MM.1S (cell line): ENCODE results near the gene SPRYD7.

Experiments used
- DNase-seq: peaks from one replicate; pipeline ENCODE4 v3.0.0-alpha.2; 2015
- H2AFZ ChIP-seq: fragments of 300-600 bp; sonication (generic); 2 replicates; pipeline ENCODE4 v1.6.0; 2016; ENCODE audit warnings: antibody characterized with exemption, low read length
- H3F3A ChIP-seq: fragments of 300-600 bp; sonication (generic); 2 replicates; pipeline ENCODE4 v1.6.1; 2016; ENCODE audit warnings: mild to moderate bottlenecking, antibody characterized with exemption, low read length, moderate library complexity, mixed read lengths; ENCODE audit not compliant: insufficient read depth
- H3K27ac ChIP-seq: fragments of 300-600 bp; sonication (generic); 2 replicates; pipeline ENCODE4 v1.5.1; 2016; ENCODE audit warnings: mild to moderate bottlenecking, low read length
- H3K27me3 ChIP-seq: fragments of 300-600 bp; sonication (generic); replicated peaks from 2 replicates; pipeline ENCODE4 v1.6.0; 2016; ENCODE audit warnings: low read length; ENCODE audit not compliant: insufficient read depth
- H3K36me3 ChIP-seq: fragments of 300-600 bp; sonication (generic); replicated peaks from 2 replicates; pipeline ENCODE4 v1.6.1; 2016; ENCODE audit warnings: mild to moderate bottlenecking, low read length, mixed read lengths; ENCODE audit not compliant: insufficient read depth
- H3K4me1 ChIP-seq: fragments of 300-600 bp; sonication (generic); 2 replicates; pipeline ENCODE4 v1.6.1; 2016; ENCODE audit warnings: low read length, mixed read lengths
- H3K4me2 ChIP-seq: fragments of 300-600 bp; sonication (generic); 2 replicates; pipeline ENCODE4 v1.6.0; 2016; ENCODE audit warnings: low read depth, low read length
- H3K4me3 ChIP-seq: fragments of 300-600 bp; sonication (generic); 2 replicates; pipeline ENCODE4 v1.5.1; 2016; ENCODE audit warnings: low read length, mixed read lengths
- H3K79me2 ChIP-seq: fragments of 300-600 bp; sonication (generic); 2 replicates; pipeline ENCODE4 v1.6.1; 2016; ENCODE audit warnings: mixed run types, low read length, mixed read lengths
- H3K9ac ChIP-seq: fragments of 300-600 bp; sonication (generic); 2 replicates; pipeline ENCODE4 v1.6.1; 2016; ENCODE audit warnings: low read length, mixed read lengths
- H3K9me2 ChIP-seq: fragments of 300-600 bp; sonication (generic); replicated peaks from 2 replicates; pipeline ENCODE4 v1.6.1; 2016; ENCODE audit warnings: mild to moderate bottlenecking, low read length, mixed read lengths; ENCODE audit not compliant: insufficient read depth
- H3K9me3 ChIP-seq: fragments of 300-600 bp; sonication (generic); replicated peaks from 2 replicates; pipeline ENCODE4 v1.6.1; 2016; ENCODE audit warnings: mild to moderate bottlenecking, low read length, mixed read lengths; ENCODE audit not compliant: insufficient read depth
- H4K20me1 ChIP-seq: fragments of 300-600 bp; sonication (generic); 2 replicates; pipeline ENCODE4 v1.6.1; 2016; ENCODE audit warnings: mild to moderate bottlenecking, low read length, moderate library complexity, mixed read lengths; ENCODE audit not compliant: insufficient read depth
- CTCF ChIP-seq: fragments of 300-600 bp; sonication (generic); IDR thresholded peaks from 2 replicates; pipeline ENCODE4 v1.5.1; 2016; ENCODE audit warnings: antibody characterized with exemption, low read length, mixed read lengths
- EZH2 ChIP-seq: fragments of 300-600 bp; sonication (generic); optimal IDR thresholded peaks from 2 replicates; pipeline ENCODE3; 2017; ENCODE audit warnings: low read depth, mild to moderate bottlenecking, antibody characterized with exemption, low read length, mixed read lengths
- EZH2phosphoT487 ChIP-seq: fragments of 300-600 bp; sonication (generic); IDR thresholded peaks from 2 replicates; pipeline ENCODE4 v1.6.1; 2018; ENCODE audit warnings: antibody characterized with exemption, low read length

SPRYD7 gene

GRCh38 chr13:49898792-49899191 lies 37.3 kb downstream of the SPRYD7 start:
- H3K4me3 ChIP-seq: no peak overlapping the region
- no peak overlapping the region for H3K4me2 ChIP-seq
- no peaks in the 10 kb centered on the region for H4K20me1 ChIP-seq
- H3K9me2 ChIP-seq: no peaks in the 10 kb centered on the region
- no peak overlapping the region for H3K27ac ChIP-seq
- H3K9me3 ChIP-seq: no peaks in the 10 kb centered on the region
- no peak for DNase-seq
- H3K79me2 ChIP-seq: no peaks in the 10 kb centered on the region
- H3K36me3 ChIP-seq: no peaks in the 10 kb centered on the region
- H3K27me3 ChIP-seq: no peaks in the 10 kb centered on the region
- no peak overlapping the region for H2AFZ ChIP-seq
- H3F3A ChIP-seq: no peaks in the 10 kb centered on the region
- TF ChIP-seq EZH2phosphoT487 (no peak), EZH2 (no peak), CTCF (no peak)
- no peak overlapping the region for H3K9ac ChIP-seq
- no peaks in the 10 kb centered on the region for H3K4me1 ChIP-seq

GRCh38 chr13:49897713-49898112 lies 38.4 kb downstream of the SPRYD7 start:
- Histone ChIP-seq H3K9ac (no peak overlapping the region), H3K9me3 (no peaks in the 10 kb centered on the region), H3K36me3 (no peaks in the 10 kb centered on the region), H3K4me3 (no peak overlapping the region), H3K4me1 (no peaks in the 10 kb centered on the region), H3K79me2 (no peaks in the 10 kb centered on the region), H3K9me2 (no peaks in the 10 kb centered on the region), H3K27me3 (no peaks in the 10 kb centered on the region), H2AFZ (no peak overlapping the region), H3K27ac (no peak overlapping the region), H3F3A (no peaks in the 10 kb centered on the region), H4K20me1 (no peaks in the 10 kb centered on the region), H3K4me2 (no peak overlapping the region)
- no peak for TF ChIP-seq EZH2phosphoT487
- DNase-seq: no peak

- no peaks in the 10 kb centered on the region for H4K20me1 ChIP-seq
- H3K36me3 ChIP-seq: no peaks in the 10 kb centered on the region
Observed at GRCh38 chr13:49895826-49896225, 40.3 kb downstream of the SPRYD7 start.

GRCh38 chr13:49893591-49893990 lies 42.5 kb downstream of the SPRYD7 start:
- no peaks in the 10 kb centered on the region for H3F3A ChIP-seq
- no peaks in the 10 kb centered on the region for H3K4me1 ChIP-seq
- no peaks in the 10 kb centered on the region for H3K79me2 ChIP-seq
- H3K27ac ChIP-seq: no peak overlapping the region
- no peak overlapping the region for H3K4me2 ChIP-seq
- no peak overlapping the region for H2AFZ ChIP-seq
- H3K9ac ChIP-seq: no peak overlapping the region
- H3K9me2 ChIP-seq: no peaks in the 10 kb centered on the region
- H3K36me3 ChIP-seq: no peaks in the 10 kb centered on the region
- no peak overlapping the region for H3K4me3 ChIP-seq
- no peaks in the 10 kb centered on the region for H3K27me3 ChIP-seq
- no peak for DNase-seq
- no peaks in the 10 kb centered on the region for H3K9me3 ChIP-seq
- TF ChIP-seq EZH2phosphoT487: no peak
- TF ChIP-seq CTCF: no peak
- no peak for TF ChIP-seq EZH2
- H4K20me1 ChIP-seq: no peaks in the 10 kb centered on the region

More at GRCh38 chr13:49895826-49896225, 40.3 kb downstream of the SPRYD7 start:
- H3K9ac ChIP-seq: no peak overlapping the region
- H3K4me2 ChIP-seq: no peak overlapping the region
- no peaks in the 10 kb centered on the region for H3K4me1 ChIP-seq
- DNase-seq: no peak
- TF ChIP-seq EZH2 (no peak), EZH2phosphoT487 (no peak), CTCF (no peak)
- H3K9me2 ChIP-seq: no peaks in the 10 kb centered on the region
- no peak overlapping the region for H2AFZ ChIP-seq
- no peaks in the 10 kb centered on the region for H3F3A ChIP-seq
- no peaks in the 10 kb centered on the region for H3K9me3 ChIP-seq
- no peaks in the 10 kb centered on the region for H3K79me2 ChIP-seq
- no peak overlapping the region for H3K27ac ChIP-seq
- no peak overlapping the region for H3K4me3 ChIP-seq
- no peaks in the 10 kb centered on the region for H3K27me3 ChIP-seq
